HG03175 (cell line): ENCODE data around the gene EMX2.
"Not testable (repeated sequence)": the region's sequence is repeated elsewhere in the genome, so short reads cannot be mapped to it uniquely, and the experiment has no call there.

Source experiments
- ATAC-seq: cut with Tn5 transposase; IDR thresholded peaks from one replicate; pipeline ENCODE4 v1.9.1; 2021; ENCODE audit warnings: mild to moderate bottlenecking, moderate library complexity; ENCODE audit not compliant: unreplicated experiment

The EMX2 gene

DNA sequence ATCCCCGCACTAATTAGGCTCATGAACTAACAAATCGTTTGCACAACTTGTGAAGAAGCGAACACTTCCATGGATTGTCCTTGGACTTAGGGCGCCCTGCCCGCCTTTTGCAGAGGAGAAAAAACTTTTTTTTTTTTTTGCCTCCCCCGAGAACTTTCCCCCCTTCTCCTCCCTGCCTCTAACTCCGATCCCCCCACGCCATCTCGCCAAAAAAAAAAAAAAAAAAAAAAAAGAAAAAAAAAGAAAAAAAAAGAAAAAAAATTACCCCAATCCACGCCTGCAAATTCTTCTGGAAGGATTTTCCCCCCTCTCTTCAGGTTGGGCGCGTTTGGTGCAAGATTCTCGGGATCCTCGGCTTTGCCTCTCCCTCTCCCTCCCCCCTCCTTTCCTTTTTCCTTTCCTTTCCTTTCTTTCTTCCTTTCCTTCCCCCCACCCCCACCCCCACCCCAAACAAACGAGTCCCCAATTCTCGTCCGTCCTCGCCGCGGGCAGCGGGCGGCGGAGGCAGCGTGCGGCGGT, at the start of gene EMX2:
Gene EMX2, plus strand, starts transcription at position 41 of the 519 bp plus-strand sequence. CDS start 522 bp downstream, outside the sequence.
- ATAC-seq, result no peak

DNA sequence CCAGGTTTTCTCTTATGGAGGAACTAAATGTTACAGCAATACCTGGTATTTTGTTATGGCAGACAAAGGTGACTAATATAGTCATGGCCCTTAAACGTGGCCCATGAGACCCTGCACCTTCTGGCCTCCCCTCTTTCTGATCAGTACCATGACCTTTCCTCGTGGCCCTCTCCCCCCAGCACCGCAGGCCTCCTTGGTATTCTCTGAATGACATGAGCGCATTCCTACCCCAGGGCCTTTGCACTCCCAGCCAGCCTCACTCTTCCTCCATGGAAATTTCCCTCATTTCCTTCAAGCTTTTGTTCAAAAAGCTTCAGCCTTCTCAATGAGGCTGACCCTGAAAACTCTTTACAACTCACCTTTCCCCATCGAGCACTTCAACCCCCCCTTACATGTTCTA, 46.5 kb upstream of the EMX2 start:
- ATAC-seq, result no peak

DNA sequence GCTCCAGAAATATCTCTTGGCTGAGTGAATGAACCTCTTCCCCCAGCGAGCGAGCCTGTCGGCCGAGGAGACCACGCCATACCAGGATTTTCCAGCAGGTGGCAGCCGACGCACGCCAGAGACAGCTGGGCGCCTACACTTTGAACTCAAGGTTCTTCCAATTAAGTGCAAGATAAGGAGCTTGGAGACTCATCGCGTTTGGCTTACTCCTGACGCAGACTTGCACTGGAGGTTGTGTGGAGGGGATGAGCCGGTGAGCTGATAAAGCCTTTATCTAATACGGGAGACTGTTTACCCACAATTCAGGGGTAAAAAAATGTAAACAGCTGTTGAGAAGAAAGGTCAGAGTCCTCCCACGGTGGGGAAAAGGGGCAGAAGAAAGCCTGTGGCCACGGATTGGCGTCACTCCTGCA, 45.9 kb upstream of the EMX2 start:
- ATAC-seq, result peak; percentile 86

DNA sequence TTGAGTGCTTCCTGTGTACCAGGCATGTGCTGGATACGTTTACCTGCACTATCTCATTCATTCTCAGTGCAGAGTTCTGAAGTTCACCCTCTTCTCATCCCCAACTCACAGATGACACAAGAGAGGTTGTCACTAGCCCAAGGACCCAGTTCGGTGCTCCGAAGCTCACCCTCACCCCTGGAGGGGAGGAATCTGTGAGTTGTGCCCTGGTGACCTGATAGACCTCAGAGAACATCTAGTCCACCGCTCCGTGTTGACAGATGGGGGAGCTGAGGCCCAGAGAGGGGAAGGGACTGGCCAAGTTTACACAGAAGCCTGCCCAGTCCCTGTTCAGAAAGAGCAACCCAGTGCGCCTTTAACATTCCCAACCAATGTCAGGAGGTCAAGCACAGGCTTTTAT, 44.8 kb upstream of the EMX2 start:
- ATAC-seq, result no peak

DNA sequence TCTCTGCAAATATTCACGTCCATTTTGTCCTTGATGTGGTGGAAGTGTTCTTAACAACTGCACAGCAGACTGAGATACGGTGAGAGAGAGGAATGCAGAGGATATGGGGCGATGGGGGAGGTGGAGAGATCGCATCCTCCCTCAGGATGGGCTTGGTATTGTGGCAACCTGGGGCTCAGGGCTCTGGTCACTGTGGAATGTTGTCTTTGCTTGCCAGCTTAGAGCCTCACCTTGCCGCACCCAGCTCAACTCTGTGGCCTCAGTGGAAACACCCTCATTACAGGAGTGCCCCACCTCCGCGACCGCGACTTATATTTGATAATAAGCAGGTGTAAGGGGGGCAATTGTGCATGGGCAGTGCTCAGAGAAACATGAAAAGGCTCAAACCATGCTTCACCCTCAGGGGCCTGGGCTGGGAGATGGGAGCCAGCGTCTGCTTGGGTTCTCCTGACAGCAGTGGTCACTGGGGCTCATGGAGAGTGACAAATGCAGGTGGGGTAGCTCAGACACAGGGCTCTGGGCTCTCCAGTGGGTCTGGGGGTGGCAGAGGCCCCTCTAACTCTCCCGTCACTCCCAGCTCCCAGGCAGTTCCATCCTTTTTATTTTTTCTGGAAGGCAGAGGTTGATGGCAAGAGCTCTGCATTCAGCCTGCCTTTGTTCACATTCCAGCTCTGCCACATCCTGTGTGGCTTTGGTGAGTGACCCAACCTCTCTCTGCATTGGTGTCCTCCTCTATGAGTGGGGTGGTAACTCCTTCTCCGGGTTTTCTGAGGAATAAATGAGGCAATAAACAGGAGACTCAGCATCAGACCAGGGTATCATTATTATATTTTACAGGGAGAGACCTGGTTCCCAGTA, 43.1 kb upstream of the EMX2 start:
- ATAC-seq, result no peak

DNA sequence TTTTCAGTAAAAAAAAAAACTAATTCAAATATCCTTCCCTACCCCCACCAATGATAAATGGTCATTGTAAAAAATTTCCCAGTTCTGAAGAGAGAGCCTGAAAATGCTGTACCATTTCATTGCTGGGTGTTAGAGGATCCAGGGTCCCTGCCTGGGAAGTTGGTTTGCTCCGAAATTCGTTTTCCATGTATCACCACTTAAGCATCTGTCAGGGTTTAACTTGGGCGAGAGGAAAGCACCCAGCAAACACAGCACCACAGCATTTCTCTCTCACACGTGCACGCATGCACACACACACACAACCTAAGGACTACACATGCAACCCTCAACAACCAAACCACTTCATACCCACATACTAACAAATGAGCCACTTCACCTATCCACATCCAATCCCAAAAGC, 42.1 kb upstream of the EMX2 start:
- no peak for ATAC-seq

DNA sequence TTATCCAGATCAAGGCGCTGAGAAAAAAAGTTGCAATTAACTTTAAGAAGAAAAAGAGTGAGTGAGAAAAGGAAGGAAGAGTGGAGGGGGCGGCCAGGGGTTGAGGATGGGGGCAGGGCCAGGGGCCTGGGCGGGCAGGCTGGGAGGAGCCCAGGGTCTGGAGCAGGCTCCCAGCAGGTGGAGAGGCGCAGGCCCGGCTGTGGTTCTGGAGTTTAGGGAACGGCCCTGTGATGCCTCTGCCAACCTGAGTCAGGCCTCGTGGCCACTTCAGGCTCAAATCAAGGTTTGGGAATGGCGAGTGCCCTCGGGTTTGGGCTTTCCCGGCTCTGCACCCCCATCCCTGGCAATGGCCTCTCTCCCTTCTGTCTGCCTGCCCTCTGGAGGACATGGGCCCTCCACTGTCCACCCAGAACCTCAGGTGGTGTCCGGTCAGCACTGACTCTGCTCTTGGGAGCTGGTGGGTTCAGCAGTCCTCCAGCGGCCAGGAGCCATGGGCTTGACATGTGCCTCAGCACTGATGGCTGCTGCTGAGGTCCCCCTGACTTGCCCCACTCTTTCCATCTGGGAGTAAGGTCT, 41.0 kb upstream of the EMX2 start:
- ATAC-seq, result no peak

DNA sequence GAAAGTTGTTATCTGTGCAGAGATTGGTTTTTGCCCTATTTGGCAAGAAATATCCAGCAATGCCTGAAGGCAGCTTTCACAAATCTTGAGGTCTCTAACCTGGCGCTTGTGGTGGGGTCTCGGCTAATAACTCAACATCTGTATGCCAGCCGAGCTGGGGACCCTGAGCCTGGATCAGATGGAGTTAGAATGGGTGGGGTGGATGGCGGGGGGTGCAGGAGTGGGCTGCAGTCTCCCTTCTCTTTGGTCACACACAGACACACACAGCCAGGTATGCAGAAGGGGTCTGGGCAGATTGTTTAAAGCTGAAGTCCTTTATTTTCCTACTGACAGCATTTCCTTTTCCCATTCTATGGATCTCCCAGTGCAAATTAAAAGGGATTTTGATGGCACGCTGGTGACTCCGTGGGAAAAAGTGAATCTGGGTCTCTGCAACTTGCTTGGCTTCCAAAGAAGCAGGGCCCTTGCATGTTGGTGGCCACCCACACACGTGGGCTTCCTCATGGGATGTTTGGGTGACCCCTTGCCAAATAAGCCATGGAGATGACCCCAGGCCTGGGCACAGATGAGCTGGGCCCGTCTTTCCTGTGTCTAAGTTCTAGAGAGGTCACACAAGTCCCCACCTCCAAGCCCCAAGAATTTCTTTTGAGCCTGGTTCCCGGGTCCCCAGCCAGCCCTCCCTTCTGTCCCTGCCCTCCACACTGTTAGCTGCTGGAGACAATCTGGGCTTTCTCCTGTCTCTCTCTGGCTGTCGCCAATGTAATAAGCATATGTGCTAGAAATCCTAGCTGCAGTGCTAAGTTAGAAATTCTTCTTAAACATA, 39.9 kb upstream of the EMX2 start:
- ATAC-seq, result peak; percentile 32

DNA sequence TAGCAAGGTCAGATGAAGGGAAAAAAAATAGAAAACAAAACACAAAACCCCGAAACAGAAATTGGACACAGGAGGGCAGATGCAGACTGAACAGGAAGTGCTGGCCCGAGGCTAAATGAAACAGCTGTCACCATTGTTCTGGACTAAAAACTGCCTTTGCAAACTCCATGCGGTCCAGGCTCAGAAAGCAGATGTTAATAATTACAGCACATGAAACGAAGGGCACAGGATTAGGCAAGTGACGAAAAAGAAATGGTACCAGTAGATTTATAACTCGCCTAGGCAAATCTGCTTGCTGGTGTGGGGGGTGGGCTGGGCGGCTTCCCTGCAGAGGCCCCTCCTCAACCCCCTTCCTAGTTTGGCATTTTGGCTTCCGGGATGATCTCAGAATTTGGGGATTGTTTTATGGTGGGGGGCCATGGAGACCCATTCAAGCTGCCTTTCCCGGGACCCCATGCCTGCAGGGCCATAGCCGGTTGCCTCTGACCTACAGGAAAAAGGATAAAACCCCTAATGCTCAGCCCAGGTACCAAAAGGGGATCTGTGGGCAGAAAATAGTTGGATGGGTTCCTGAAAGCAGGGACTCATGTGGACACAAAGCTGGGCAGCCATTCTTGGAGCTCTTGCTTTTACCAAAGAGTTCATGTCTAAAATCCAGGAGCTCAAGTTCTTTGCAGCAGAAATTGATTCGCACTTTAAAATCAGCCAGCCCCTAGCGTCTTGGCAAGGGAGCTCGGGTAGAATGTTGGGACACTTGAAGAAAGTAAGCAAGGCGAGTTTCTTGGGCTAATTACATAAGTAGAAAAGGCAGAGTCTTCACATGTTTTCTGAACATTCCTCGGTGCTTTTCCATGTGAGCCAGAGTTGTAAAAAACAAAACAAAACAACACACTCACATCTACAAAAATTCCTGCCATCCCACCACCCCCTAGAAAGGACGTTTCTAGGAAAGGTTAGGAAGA, 39.0 kb upstream of the EMX2 start:
- ATAC-seq, result peak; percentile 95

DNA sequence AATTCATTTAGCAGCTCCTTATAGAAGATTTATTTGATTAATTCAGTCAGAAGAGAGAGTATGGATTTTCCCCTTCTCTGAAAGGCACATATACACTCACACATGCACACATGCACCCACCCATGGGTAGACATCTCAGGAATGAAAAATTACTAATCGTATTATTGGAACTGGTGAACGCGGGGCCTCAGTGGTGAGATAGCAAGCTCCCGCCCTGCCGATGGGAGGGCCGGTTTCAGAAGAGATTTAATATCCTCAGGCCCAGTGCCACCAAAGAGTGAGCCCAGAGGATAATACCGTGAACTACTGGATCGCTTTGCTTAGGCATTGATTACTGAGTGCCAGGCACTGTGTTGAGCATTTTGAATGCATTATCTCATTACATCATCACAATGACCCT, 38.0 kb upstream of the EMX2 start:
- ATAC-seq, result no peak

DNA sequence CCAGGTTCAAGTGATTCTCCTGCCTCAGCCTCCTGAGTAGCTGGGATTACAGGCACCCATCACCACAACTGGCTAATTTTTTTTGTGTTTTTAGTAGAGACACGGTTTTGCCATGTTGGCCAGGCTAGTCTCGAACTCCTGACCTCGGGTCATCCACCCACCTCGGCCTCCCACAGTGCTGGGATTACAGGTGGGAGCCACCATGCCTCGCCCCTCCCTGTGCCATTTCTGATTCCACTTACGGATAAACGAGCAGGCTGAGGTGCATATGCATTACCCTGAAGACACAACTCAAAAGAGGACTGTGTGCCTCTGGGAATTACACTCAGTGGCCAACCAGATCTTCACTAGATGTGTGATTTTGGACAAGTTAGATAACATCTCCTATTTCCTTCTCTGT, 35.5 kb upstream of the EMX2 start:
- not testable (repeated sequence) for ATAC-seq

DNA sequence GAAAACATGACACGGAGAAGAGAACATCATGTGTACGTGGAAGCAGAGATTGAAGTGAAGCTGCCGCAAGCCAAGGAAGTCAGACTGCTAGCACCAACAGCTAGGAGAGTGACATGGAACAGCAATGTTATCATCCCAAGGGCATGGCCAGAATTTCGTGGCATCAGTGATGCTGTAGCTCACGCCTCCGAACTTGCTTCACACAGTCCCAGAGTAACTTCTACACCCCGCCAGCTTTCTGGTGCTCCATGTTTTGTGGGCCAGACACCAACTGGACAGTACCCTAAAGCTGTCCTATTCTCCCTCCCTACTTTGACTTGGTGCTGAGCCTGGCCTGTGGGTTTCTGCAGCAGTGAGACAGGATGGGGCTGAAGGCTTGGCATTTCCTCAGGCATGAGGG, 33.0 kb upstream of the EMX2 start:
- no peak for ATAC-seq

DNA sequence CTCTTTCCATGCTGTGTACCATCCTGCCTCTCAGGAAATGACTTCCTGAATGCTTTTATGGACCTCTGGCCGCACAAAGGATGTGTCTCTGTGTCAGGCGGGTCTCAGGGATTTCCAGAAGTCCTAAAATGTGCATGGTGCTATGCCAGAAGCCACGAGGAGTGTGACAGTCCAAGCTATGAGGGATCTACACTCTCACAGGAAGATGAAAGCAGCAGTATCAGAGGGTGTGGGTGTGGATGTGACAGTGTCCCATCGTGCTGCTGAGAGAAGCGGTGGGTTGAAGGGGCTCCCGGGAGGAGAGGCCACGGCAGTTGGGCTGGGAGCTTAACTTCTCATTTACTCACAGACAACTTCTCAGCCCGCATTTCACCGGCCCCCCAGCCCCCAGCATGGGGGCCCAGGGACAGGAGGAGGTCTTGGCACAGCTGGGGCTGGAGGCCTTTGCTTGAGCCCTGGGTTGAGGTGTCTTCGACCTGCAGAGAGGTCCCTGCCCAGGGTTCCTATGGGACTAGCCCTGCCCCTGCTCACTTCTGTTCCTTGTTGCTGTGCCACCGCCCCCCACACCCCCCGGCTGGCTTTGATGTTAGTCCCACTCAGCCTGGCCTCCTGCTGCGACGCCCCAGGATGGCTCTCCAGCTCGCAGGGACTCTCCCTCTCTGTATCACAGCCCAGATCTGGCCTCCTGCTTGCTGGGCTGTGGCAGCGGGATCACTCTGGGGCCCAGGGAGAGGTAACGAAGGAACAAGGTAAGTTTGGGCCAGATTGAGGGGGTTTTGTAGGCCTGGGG, 30.8 kb upstream of the EMX2 start:
- ATAC-seq, result no peak

DNA sequence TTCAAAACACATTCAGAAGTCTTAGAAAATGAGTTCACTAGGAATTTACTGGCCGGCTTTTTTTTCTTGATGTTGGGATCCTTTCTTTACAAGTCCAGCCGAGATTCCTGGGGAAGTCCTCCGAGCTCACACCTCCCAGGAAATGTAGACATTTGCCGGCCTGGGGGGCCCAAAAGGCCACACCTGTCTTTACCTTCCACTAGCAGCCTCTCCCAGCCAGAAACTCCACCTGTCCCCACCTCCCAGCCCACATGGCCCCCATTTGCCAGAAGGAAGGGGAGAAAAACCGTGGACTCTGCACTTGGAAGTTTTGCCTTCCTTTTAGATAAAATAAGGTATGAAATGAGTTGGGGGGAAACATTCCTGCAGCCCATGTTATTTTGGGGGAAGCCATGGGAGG, 27.6 kb upstream of the EMX2 start:
- no peak for ATAC-seq

DNA sequence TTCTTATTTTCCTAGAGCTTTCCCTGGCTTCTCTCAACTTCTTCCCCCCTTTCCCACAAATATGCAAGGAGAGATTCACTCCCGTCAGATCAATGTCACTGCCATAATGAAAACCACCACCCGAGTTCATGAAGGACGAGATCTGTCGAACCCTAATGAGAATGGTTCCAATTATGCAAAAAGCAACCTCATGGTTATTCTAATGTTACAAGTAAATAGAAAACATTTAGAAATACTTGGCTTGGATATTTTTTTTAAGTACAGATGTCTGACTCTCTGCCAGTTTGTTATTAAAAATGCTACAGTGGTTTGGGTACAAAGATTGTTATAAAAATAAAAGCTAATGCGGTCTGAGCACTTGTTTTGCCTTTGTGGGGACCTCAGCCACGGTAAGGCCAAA, 25.9 kb upstream of the EMX2 start:
- ATAC-seq, result no peak

DNA sequence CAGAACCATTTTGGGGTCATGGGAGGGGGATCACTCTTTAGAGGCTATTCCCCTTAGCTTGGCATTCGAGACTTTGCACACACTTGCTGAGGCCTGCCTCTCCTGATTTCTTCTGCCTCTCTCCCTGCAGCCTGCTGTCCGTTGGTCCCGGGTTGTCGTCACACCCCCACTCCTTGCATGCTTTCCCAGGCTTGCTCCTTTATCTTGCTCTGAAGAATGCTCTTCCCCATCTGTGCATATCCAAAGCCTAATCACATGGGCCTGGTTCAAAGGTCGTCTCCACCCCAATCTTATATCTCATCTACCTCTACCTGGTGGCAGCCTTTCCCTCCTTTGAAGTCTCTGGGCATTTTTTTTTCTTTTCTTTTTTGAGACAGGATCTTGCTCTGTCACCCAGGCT, 24.3 kb upstream of the EMX2 start:
- no peak for ATAC-seq

DNA sequence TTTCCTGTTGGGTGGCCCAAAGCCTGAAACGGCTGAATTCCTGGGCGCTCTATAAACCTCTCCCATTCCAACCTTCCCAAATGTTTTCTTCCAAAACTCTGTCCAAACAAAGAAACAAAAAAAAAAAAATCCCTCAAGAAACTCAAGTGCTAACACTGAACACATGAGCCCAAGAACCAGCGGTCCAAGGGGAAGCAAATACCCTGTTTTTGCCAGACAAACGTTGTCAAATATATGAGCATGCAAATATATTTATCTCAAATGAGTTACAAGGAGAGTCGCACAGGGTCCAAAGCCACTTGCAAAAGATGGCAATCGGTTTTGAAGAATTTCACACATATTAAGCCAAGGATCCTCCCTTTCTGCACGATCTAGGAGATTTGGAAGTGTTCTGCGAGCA, 23.3 kb upstream of the EMX2 start:
- no peak for ATAC-seq

DNA sequence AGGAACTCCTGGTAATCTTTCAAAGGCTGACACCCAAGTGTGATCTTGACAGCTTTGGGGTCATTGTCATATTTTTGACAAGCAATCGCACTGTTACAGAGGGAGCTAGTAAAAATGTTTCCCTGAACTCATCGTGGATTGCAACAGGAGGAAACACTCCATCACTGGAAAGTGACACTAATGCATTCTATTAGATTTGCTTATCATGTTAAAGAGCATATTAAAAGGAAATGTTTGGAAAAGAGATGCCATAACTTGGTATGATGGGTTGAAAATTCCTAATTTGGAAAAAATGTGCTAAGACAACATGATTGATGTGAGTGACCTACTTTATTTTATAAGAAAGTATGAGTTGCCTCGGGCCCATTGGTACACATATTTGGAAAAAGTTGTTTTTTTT, 22.7 kb upstream of the EMX2 start:
- ATAC-seq, result no peak

DNA sequence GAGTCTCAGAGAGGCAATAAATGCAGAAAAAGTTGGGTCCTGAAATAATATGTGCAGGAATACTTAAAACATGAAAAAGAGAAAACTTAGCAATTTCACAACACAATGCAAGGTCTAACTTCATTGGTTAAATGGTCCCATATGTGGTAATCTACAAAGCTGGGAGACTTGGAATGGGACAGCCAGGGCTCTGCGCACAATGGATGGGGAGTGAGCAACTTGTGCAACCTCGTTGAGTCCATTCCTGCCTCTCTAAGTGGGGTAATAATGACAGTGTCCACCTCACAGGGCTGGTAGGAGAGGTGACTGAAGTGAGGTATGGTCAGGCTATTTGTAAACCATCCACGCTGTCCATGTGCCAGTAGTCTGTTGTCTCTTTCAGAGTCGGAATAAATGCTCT, 11.8 kb upstream of the EMX2 start:
- no peak for ATAC-seq
